DOHH2 (cell line): ENCODE measurements around the gene PHF11.

Source experiments
- H3F3A ChIP-seq: fragments of 200-600 bp; sonication (generic), shearing (Covaris generic); 2 replicates; pipeline ENCODE4 v1.6.0; 2016; ENCODE audit warnings: antibody characterized with exemption, mild to moderate bottlenecking; ENCODE audit not compliant: control insufficient read depth, insufficient read depth
- H3K27ac ChIP-seq: fragments of 200-600 bp; sonication (generic); 2 replicates; pipeline ENCODE4 v1.5.1; 2014; ENCODE audit warnings: low read depth, mild to moderate bottlenecking, low read length, moderate library complexity
- H3K27me3 ChIP-seq: fragments of 200-600 bp; sonication (generic); 2 replicates; pipeline ENCODE4 v1.6.1; 2014; ENCODE audit warnings: mild to moderate bottlenecking, low read length, mixed read lengths; ENCODE audit not compliant: control insufficient read depth
- H3K36me3 ChIP-seq: fragments of 200-600 bp; sonication (generic); 2 replicates; pipeline ENCODE4 v1.6.1; 2014; ENCODE audit warnings: mild to moderate bottlenecking, low read length, moderate library complexity, mixed read lengths; ENCODE audit not compliant: control insufficient read depth
- H3K4me1 ChIP-seq: fragments of 200-600 bp; sonication (generic); 2 replicates; pipeline ENCODE4 v1.6.1; 2014; ENCODE audit warnings: mild to moderate bottlenecking, low read length, mixed read lengths; ENCODE audit not compliant: control insufficient read depth
- H3K4me2 ChIP-seq: fragments of 200-600 bp; sonication (generic); 2 replicates; pipeline ENCODE4 v1.6.0; 2014; ENCODE audit warnings: mild to moderate bottlenecking, low read length, moderate library complexity
- H3K4me3 ChIP-seq: fragments of 200-600 bp; sonication (generic); 2 replicates; pipeline ENCODE4 v1.5.1; 2014; ENCODE audit warnings: mild to moderate bottlenecking, low read length, mixed read lengths
- H3K79me2 ChIP-seq: fragments of 200-600 bp; sonication (generic); 2 replicates; pipeline ENCODE4 v1.6.1; 2014; ENCODE audit warnings: mild to moderate bottlenecking, low read length, mixed read lengths; ENCODE audit not compliant: control insufficient read depth
- H3K9me2 ChIP-seq: fragments of 200-600 bp; sonication (generic); replicated peaks from 2 replicates; pipeline ENCODE4 v1.6.1; 2014; ENCODE audit warnings: mild to moderate bottlenecking, low read length, mixed read lengths; ENCODE audit not compliant: control insufficient read depth
- H3K9me3 ChIP-seq: fragments of 200-600 bp; sonication (generic); 2 replicates; pipeline ENCODE4 v1.6.1; 2014; ENCODE audit warnings: antibody characterized with exemption, low read length, mixed read lengths; ENCODE audit not compliant: control insufficient read depth, insufficient read depth
- H4K20me1 ChIP-seq: fragments of 200-600 bp; sonication (generic); 2 replicates; pipeline ENCODE4 v1.6.0; 2014; ENCODE audit warnings: low read depth, mild to moderate bottlenecking, antibody characterized with exemption, low read length, moderate library complexity; ENCODE audit not compliant: control insufficient read depth, insufficient read depth
- CTCF ChIP-seq: fragments of 200-600 bp; sonication (generic); IDR thresholded peaks from one replicate; pipeline ENCODE4 v1.5.1; 2014; ENCODE audit warnings: antibody characterized with exemption, mild to moderate bottlenecking, low read depth, low read length; ENCODE audit not compliant: poor library complexity, severe bottlenecking
- EZH2phosphoT487 ChIP-seq: fragments of 200-600 bp; sonication (generic); IDR thresholded peaks from 2 replicates; pipeline ENCODE4 v1.6.1; 2017; ENCODE audit warnings: borderline replicate concordance, mild to moderate bottlenecking, antibody characterized with exemption, low read length, moderate library complexity, mixed read lengths

PHF11 gene

GRCh38 chr13:49503951-49504350 lies 8.2 kb downstream of the PHF11 start:
- Histone ChIP-seq H3K79me2 (no peaks in the 10 kb centered on the region), H3K27me3 (no peaks in the 10 kb centered on the region), H4K20me1 (no peaks in the 10 kb centered on the region), H3K9me2 (no peaks in the 10 kb centered on the region), H3K36me3 (peaks cover 8% of the 10 kb centered on the region), H3K4me3 (no peak overlapping the region), H3K4me2 (no peak overlapping the region), H3F3A (0 out of 2 replicates have a peak, but pooled peaks cover 10% of the 10 kb centered on the region), H3K4me1 (no peaks in the 10 kb centered on the region), H3K27ac (no peak overlapping the region), H3K9me3 (no peaks in the 10 kb centered on the region)
- TF ChIP-seq CTCF (no peak), EZH2phosphoT487 (no peak)

GRCh38 chr13:49512578-49512977 lies 16.8 kb downstream of the PHF11 start:
- Histone ChIP-seq H3K36me3 (peaks cover 14% of the 10 kb centered on the region), H3K79me2 (no peaks in the 10 kb centered on the region), H4K20me1 (no peaks in the 10 kb centered on the region), H3K27me3 (no peaks in the 10 kb centered on the region), H3K27ac (no peak overlapping the region), H3K4me1 (no peaks in the 10 kb centered on the region), H3K9me2 (no peaks in the 10 kb centered on the region), H3K9me3 (no peaks in the 10 kb centered on the region), H3K4me2 (no peak overlapping the region), H3K4me3 (no peak overlapping the region), H3F3A (no peaks in the 10 kb centered on the region)
- TF ChIP-seq EZH2phosphoT487 (no peak), CTCF (no peak)

- Histone ChIP-seq H3K36me3 (peaks cover 22% of the 10 kb centered on the region), H4K20me1 (no peaks in the 10 kb centered on the region), H3K4me1 (no peaks in the 10 kb centered on the region), H3K27ac (no peak overlapping the region), H3K27me3 (no peaks in the 10 kb centered on the region), H3F3A (peaks cover 5% of the 10 kb centered on the region; the same call in 1 of the 2 replicates), H3K4me3 (no peak overlapping the region), H3K9me3 (no peaks in the 10 kb centered on the region), H3K79me2 (no peaks in the 10 kb centered on the region), H3K4me2 (no peak overlapping the region), H3K9me2 (no peaks in the 10 kb centered on the region)
- no peak for TF ChIP-seq CTCF
- no peak for TF ChIP-seq EZH2phosphoT487
Observed at GRCh38 chr13:49516467-49516866, 20.7 kb downstream of the PHF11 start.
